Progenitor cell of endocrine pancreas (in vitro differentiated cells): Measurements from ENCODE around the gene MRPL38. TPM values are rescaled to one million over a fixed set of nuclear protein-coding genes. Genes with fewer than 3 reads are reported as not detected.

Source experiments
- DNase-seq: peaks from one replicate; pipeline ENCODE4 v3.0.0; 2021; ENCODE audit warnings: low spot score; ENCODE audit not compliant: unreplicated experiment
- H3K27ac Mint-ChIP-seq: 2 replicates; pipeline ENCODE4 v1.8.0; 2021; ENCODE audit warnings: mild to moderate bottlenecking, moderate library complexity, mixed read lengths
- H3K27me3 Mint-ChIP-seq: 2 replicates; pipeline ENCODE4 v1.8.0; 2021; ENCODE audit warnings: mixed read lengths
- H3K36me3 Mint-ChIP-seq: 2 replicates; pipeline ENCODE4 v1.8.0; 2022; ENCODE audit warnings: mixed read lengths; ENCODE audit not compliant: insufficient read depth
- H3K4me1 Mint-ChIP-seq: 2 replicates; pipeline ENCODE4 v1.8.0; 2021; ENCODE audit warnings: low read depth, mixed read lengths
- H3K4me3 Mint-ChIP-seq: 2 replicates; pipeline ENCODE4 v1.8.0; 2021; ENCODE audit warnings: low read depth, mild to moderate bottlenecking, moderate library complexity, mixed read lengths
- H3K9me3 Mint-ChIP-seq: 2 replicates; pipeline ENCODE4 v1.8.0; 2021; ENCODE audit warnings: low read depth, mixed read lengths
- CTCF ChIP-seq: fragments of 200-600 bp; sonication (generic); IDR thresholded peaks from one replicate; pipeline ENCODE4 v1.5.0; 2021; ENCODE audit warnings: antibody characterized with exemption, mild to moderate bottlenecking; ENCODE audit not compliant: unreplicated experiment
- total RNA-seq: library from RNA; stranded (reverse); gene quantifications from 2 replicates; pipeline ENCODE4 v1.2.1, GENCODE V29; 2021

The MRPL38 gene
- total RNA-seq, 1 donor from 2014 or later, result 82.7 TPM

GRCh38 chr17:75885431-75885830 is 19.3 kb downstream of the MRPL38 start:
- TF ChIP-seq CTCF, result no peak
- no peaks in the 10 kb centered on the region for H3K36me3 Mint-ChIP-seq
- no peak overlapping the region for H3K4me3 Mint-ChIP-seq
- no peaks in the 10 kb centered on the region for H3K4me1 Mint-ChIP-seq
- H3K27me3 Mint-ChIP-seq, result peaks cover 30% of the 10 kb centered on the region
- no peaks in the 10 kb centered on the region for H3K9me3 Mint-ChIP-seq
- no peak overlapping the region for H3K27ac Mint-ChIP-seq
- DNase-seq, result no peak

GRCh38 chr17:75881678-75882454 is 22.8 kb downstream of the MRPL38 start:
- no peaks in the 10 kb centered on the region for H3K9me3 Mint-ChIP-seq
- H3K36me3 Mint-ChIP-seq, result no peaks in the 10 kb centered on the region
- H3K4me3 Mint-ChIP-seq, result no peak overlapping the region
- no peak for DNase-seq
- H3K4me1 Mint-ChIP-seq, result no peaks in the 10 kb centered on the region
- no peak overlapping the region for H3K27ac Mint-ChIP-seq
- TF ChIP-seq CTCF, result no peak
- H3K27me3 Mint-ChIP-seq, result peaks cover 58% of the 10 kb centered on the region

GRCh38 chr17:75880266-75880665 is 24.4 kb downstream of the MRPL38 start:
- H3K4me3 Mint-ChIP-seq, result no peak overlapping the region
- peaks cover 61% of the 10 kb centered on the region for H3K27me3 Mint-ChIP-seq
- H3K4me1 Mint-ChIP-seq, result peaks cover 2% of the 10 kb centered on the region
- H3K36me3 Mint-ChIP-seq, result no peaks in the 10 kb centered on the region
- TF ChIP-seq CTCF, result no peak
- H3K27ac Mint-ChIP-seq, result no peak overlapping the region
- no peaks in the 10 kb centered on the region for H3K9me3 Mint-ChIP-seq
- DNase-seq, result no peak

GRCh38 chr17:75878174-75878998 is 26.3 kb downstream of the MRPL38 start, which contains the start of gene TRIM47:
Gene TRIM47, minus strand, starts transcription at chr17:75878581. Its CDS starts 33 bp downstream, at chr17:75878548.
- H3K4me1 Mint-ChIP-seq, result peaks cover 2% of the 10 kb centered on the region
- no peak for TF ChIP-seq CTCF
- no peaks in the 10 kb centered on the region for H3K9me3 Mint-ChIP-seq
- H3K27me3 Mint-ChIP-seq, result peaks cover 61% of the 10 kb centered on the region
- H3K27ac Mint-ChIP-seq, result no peak within 1 kb of the TSS
- H3K36me3 Mint-ChIP-seq, result no peaks in the 10 kb centered on the region
- H3K4me3 Mint-ChIP-seq, result peak within 1 kb of the TSS; percentile 40
- DNase-seq, result no peak

GRCh38 chr17:75877752-75878173 is 26.9 kb downstream of the MRPL38 start:
- H3K4me1 Mint-ChIP-seq, result peaks cover 2% of the 10 kb centered on the region
- DNase-seq, result peak; percentile 62
- H3K9me3 Mint-ChIP-seq, result no peaks in the 10 kb centered on the region
- TF ChIP-seq CTCF, result peak; percentile 62
- peak overlapping the region; percentile 40 for H3K4me3 Mint-ChIP-seq
- peaks cover 60% of the 10 kb centered on the region for H3K27me3 Mint-ChIP-seq
- H3K27ac Mint-ChIP-seq, result no peak overlapping the region
- H3K36me3 Mint-ChIP-seq, result no peaks in the 10 kb centered on the region
